IPS DF 19.7 (cell line): ENCODE measurements around the gene CRTC1.
A peak's percentile ranks its signal among the peaks of the same experiment; 100 is the strongest.
"Not testable (repeated sequence)": the region's sequence is repeated elsewhere in the genome, so short reads cannot be mapped to it uniquely, and the experiment has no call there.

Source experiments
- DNase-seq: peaks from one replicate; pipeline ENCODE4 v3.0.0-alpha.2; 2013; ENCODE audit warnings: low read depth, low spot score

The CRTC1 gene

GRCh38 chr19:18798384-18799352, 115.2 kb downstream of the CRTC1 start:
- DNase-seq = no peak

- DNase-seq = no peak
Measured at GRCh38 chr19:18799389-18799970, 116.0 kb downstream of the CRTC1 start.

- no peak for DNase-seq
Measured at GRCh38 chr19:18800079-18800478, 116.6 kb downstream of the CRTC1 start.

GRCh38 chr19:18800636-18801035, 117.2 kb downstream of the CRTC1 start:
- DNase-seq = no peak

- DNase-seq = peak; percentile 74
Measured at GRCh38 chr19:18802354-18802753, 118.9 kb downstream of the CRTC1 start.

GRCh38 chr19:18803550-18804138, 120.2 kb downstream of the CRTC1 start:
- no peak for DNase-seq

- no peak for DNase-seq
Measured at GRCh38 chr19:18804139-18804601, 120.7 kb downstream of the CRTC1 start.

GRCh38 chr19:18804643-18805042, 121.2 kb downstream of the CRTC1 start:
- no peak for DNase-seq

- DNase-seq = no peak
Measured at GRCh38 chr19:18807861-18808331, 124.4 kb downstream of the CRTC1 start.

GRCh38 chr19:18809149-18809868, 125.8 kb downstream of the CRTC1 start:
- DNase-seq = no peak

- DNase-seq = not testable (repeated sequence)
Measured at GRCh38 chr19:18811638-18812037, 128.2 kb downstream of the CRTC1 start.

- DNase-seq = no peak
Measured at GRCh38 chr19:18814063-18814462, 130.6 kb downstream of the CRTC1 start.

- no peak for DNase-seq
Measured at GRCh38 chr19:18815673-18816072, 132.2 kb downstream of the CRTC1 start.

GRCh38 chr19:18816645-18817044, 133.2 kb downstream of the CRTC1 start:
- DNase-seq = not testable (repeated sequence)

- no peak for DNase-seq
Measured at GRCh38 chr19:18817574-18817973, 134.1 kb downstream of the CRTC1 start.

GRCh38 chr19:18828786-18829185, 145.3 kb downstream of the CRTC1 start:
- no peak for DNase-seq

- DNase-seq = no peak
Measured at GRCh38 chr19:18830488-18830887, 147.0 kb downstream of the CRTC1 start.

- DNase-seq = peak; percentile 64
Measured at GRCh38 chr19:18831524-18832305, 148.2 kb downstream of the CRTC1 start, which contains the start of gene UPF1. Gene UPF1, plus strand, starts transcription at chr19:18831959. Its CDS starts 251 bp downstream, at chr19:18832210.
